Fibroblast of lung (primary cell): ENCODE measurements around the gene NFE2L3. TPM values are rescaled to one million over a fixed set of nuclear protein-coding genes. Genes with fewer than 3 reads are reported as not detected.

ENCODE experiments used
- DNase-seq, 2 donors: peaks; one replicate each; pipeline versions ENCODE4 v3.0.0 to v3.0.0-alpha.2; 2010; ENCODE audit warnings: low read depth in 2 of 2
- H2AFZ ChIP-seq: 2 replicates; pipeline ENCODE4 v1.5.1; 2012; ENCODE audit warnings: low read length, control low read depth, inconsistent platforms
- H3K27ac ChIP-seq: 2 replicates; pipeline ENCODE4 v1.5.1; 2011; ENCODE audit warnings: low read length, control low read depth; ENCODE audit not compliant: insufficient read depth
- H3K27me3 ChIP-seq: 2 replicates; pipeline ENCODE4 v1.5.1; 2011; ENCODE audit warnings: mild to moderate bottlenecking, low read length; ENCODE audit not compliant: control insufficient read depth, insufficient read depth
- H3K36me3 ChIP-seq: 2 replicates; pipeline ENCODE4 v1.5.1; 2011; ENCODE audit warnings: low read length; ENCODE audit not compliant: control insufficient read depth, insufficient read depth
- H3K4me1 ChIP-seq: 2 replicates; pipeline ENCODE4 v1.5.1; 2011; ENCODE audit warnings: low read length; ENCODE audit not compliant: control insufficient read depth, insufficient read depth; ENCODE audit errors: extremely low read depth
- H3K4me2 ChIP-seq: 2 replicates; pipeline ENCODE4 v1.5.1; 2011; ENCODE audit warnings: low read length, control low read depth; ENCODE audit not compliant: insufficient read depth; ENCODE audit errors: extremely low read depth
- H3K4me3 ChIP-seq, 4 experiments: fragments of 200-600 bp in 1 of 4; sonication (generic) in 1 of 4; replicated peaks in 1 of 4; 2 replicates each; pipeline ENCODE4 v1.5.1; 2011 to 2016; ENCODE audit warnings: low read length in 4 of 4, low read depth in 3 of 4, mild to moderate bottlenecking in 3 of 4, control low read depth in 2 of 4, inconsistent platforms in 1 of 4, mixed read lengths in 1 of 4; ENCODE audit not compliant: insufficient read depth in 1 of 4; ENCODE audit errors: control extremely low read depth in 1 of 4
- H3K79me2 ChIP-seq: 2 replicates; pipeline ENCODE4 v1.5.1; 2012; ENCODE audit warnings: mild to moderate bottlenecking, low read length, inconsistent platforms; ENCODE audit not compliant: control insufficient read depth, insufficient read depth
- H3K9ac ChIP-seq: 2 replicates; pipeline ENCODE4 v1.5.1; 2011; ENCODE audit warnings: mild to moderate bottlenecking, low read length, control low read depth; ENCODE audit not compliant: insufficient read depth
- H3K9me3 ChIP-seq: 2 replicates; pipeline ENCODE4 v1.5.1; 2012; ENCODE audit warnings: low read depth, low read length; ENCODE audit not compliant: control insufficient read depth, insufficient read depth
- H4K20me1 ChIP-seq: 2 replicates; pipeline ENCODE4 v1.5.1; 2011; ENCODE audit warnings: low read length; ENCODE audit not compliant: control insufficient read depth, insufficient read depth; ENCODE audit errors: extremely low read depth
- EZH2 ChIP-seq: IDR thresholded peaks from 2 replicates; pipeline ENCODE4 v1.5.1; 2012; ENCODE audit warnings: low read length, control low read depth, mild to moderate bottlenecking; ENCODE audit errors: missing control alignments
- polyA plus RNA-seq, 2 donors: library from polyadenylated mRNA; depleted of rRNA in 1 of 2; stranded (reverse) in 1 of 2; unstranded in 1 of 2; fragments of >200 nt; gene quantifications; 2 replicates each; pipeline ENCODE4 v1.2.1, GENCODE V29; 2011 to 2012; ENCODE audit warnings: missing spikeins in 1 of 2
- total RNA-seq: library from RNA; depleted of rRNA; stranded (reverse); fragments of >200 nt; gene quantifications from 2 replicates; pipeline ENCODE4 v1.2.1, GENCODE V29; 2014
- TF ChIP-seq, protein P1 (sequence below), 2 donors: IDR thresholded peaks in 1 of 2; conservative IDR thresholded peaks in 1 of 2; 1 replicate in 1 of 2; 2 replicates in 1 of 2; pipeline ENCODE4 v1.5.1; 2011 to 2012; ENCODE audit warnings: low read length in 2 of 2, control low read depth in 1 of 2, inconsistent platforms in 1 of 2, low read depth in 1 of 2, mild to moderate bottlenecking in 1 of 2

NFE2L3 gene
- total and polyA plus RNA-seq, 2 donors (not counting 1 experiment from before 2014, with no cell fraction given): 5.3 to 9.1 TPM

DNA sequence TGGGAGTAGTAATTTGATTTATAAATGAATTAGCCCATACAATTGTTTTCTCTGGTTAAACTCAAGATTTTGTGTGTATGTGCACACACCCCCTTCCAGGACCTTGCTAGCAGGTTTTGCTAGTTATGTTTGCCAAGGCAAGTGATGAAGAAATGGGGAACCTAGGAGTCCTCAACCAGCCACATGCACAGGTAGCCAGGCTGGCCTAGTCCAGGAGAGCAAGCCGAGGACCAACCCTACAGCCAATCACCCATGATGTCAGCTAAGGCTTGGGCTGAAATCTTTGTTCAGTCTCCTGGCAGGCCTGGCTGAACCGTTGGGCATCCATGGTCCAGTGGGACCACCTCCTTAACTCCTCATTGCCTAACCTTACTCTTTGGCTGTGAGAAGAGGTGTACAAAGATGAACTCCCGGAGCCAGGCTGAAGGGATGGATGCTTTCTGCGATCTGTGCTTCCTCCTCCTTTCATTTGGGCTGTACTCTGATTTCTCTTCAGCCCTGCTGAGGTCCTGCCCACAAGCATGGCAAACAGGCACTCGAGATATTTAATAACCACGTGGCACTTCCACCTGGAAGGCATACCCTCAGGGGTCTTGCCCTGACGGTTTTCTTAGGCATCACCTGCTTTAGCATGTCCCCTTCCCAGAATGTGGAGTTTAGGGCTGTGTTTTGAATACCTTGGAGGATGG, 26.4 kb downstream of the NFE2L3 start:
- no peak overlapping the region for H3K4me2 ChIP-seq
- no peaks in the 10 kb centered on the region for H3K9me3 ChIP-seq
- no peaks in the 10 kb centered on the region for H3K4me1 ChIP-seq
- TF ChIP-seq, protein P1, sequence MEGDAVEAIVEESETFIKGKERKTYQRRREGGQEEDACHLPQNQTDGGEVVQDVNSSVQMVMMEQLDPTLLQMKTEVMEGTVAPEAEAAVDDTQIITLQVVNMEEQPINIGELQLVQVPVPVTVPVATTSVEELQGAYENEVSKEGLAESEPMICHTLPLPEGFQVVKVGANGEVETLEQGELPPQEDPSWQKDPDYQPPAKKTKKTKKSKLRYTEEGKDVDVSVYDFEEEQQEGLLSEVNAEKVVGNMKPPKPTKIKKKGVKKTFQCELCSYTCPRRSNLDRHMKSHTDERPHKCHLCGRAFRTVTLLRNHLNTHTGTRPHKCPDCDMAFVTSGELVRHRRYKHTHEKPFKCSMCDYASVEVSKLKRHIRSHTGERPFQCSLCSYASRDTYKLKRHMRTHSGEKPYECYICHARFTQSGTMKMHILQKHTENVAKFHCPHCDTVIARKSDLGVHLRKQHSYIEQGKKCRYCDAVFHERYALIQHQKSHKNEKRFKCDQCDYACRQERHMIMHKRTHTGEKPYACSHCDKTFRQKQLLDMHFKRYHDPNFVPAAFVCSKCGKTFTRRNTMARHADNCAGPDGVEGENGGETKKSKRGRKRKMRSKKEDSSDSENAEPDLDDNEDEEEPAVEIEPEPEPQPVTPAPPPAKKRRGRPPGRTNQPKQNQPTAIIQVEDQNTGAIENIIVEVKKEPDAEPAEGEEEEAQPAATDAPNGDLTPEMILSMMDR (conservative IDR thresholded peaks at IDR 0.05 in 1 of 2, IDR thresholded peaks at IDR 0.05 in 1 of 2; ENCODE audit: low read depth in 1 of 2, low read length in 2 of 2): no peak
- TF ChIP-seq EZH2: no peak
- H4K20me1 ChIP-seq: no peaks in the 10 kb centered on the region
- H3K27me3 ChIP-seq: no peaks in the 10 kb centered on the region
- H3K27ac ChIP-seq: no peak overlapping the region
- no peaks in the 10 kb centered on the region for H3K36me3 ChIP-seq
- H2AFZ ChIP-seq: no peak overlapping the region
- no peaks in the 10 kb centered on the region for H3K79me2 ChIP-seq
- no peak for DNase-seq
- H3K4me3 ChIP-seq: no peak overlapping the region
- no peak overlapping the region for H3K9ac ChIP-seq

DNA sequence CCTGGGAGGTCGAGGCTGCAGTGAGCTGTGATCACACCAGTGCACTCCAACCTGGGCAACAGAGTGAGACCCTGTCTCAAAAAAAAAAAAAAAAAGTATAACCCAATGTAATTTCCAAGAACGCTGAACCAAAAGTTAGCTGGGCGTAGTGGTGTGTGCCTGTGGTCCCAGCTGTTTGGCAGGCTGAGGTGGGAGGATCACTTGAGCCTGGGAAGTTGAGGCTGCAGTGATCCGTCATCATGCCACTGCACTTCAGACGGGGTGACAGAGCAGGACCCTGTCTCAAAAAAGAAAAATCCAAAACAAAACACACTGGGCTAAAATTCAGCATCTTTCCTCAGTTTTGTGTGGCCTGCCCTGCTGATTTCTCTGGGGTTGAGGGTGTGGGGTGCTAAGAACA, 27.4 kb downstream of the NFE2L3 start:
- no peaks in the 10 kb centered on the region for H3K4me1 ChIP-seq
- H3K27ac ChIP-seq: no peak overlapping the region
- no peak for DNase-seq
- no peaks in the 10 kb centered on the region for H3K27me3 ChIP-seq
- H3K4me2 ChIP-seq: no peak overlapping the region
- no peaks in the 10 kb centered on the region for H4K20me1 ChIP-seq
- H3K9me3 ChIP-seq: no peaks in the 10 kb centered on the region
- no peaks in the 10 kb centered on the region for H3K79me2 ChIP-seq
- H3K9ac ChIP-seq: no peak overlapping the region
- no peak for TF ChIP-seq EZH2
- TF ChIP-seq, protein P1 (conservative IDR thresholded peaks at IDR 0.05 in 1 of 2, IDR thresholded peaks at IDR 0.05 in 1 of 2; ENCODE audit: low read depth in 1 of 2, low read length in 2 of 2): no peak
- no peak overlapping the region for H2AFZ ChIP-seq
- H3K4me3 ChIP-seq: no peak overlapping the region
- H3K36me3 ChIP-seq: no peaks in the 10 kb centered on the region

DNA sequence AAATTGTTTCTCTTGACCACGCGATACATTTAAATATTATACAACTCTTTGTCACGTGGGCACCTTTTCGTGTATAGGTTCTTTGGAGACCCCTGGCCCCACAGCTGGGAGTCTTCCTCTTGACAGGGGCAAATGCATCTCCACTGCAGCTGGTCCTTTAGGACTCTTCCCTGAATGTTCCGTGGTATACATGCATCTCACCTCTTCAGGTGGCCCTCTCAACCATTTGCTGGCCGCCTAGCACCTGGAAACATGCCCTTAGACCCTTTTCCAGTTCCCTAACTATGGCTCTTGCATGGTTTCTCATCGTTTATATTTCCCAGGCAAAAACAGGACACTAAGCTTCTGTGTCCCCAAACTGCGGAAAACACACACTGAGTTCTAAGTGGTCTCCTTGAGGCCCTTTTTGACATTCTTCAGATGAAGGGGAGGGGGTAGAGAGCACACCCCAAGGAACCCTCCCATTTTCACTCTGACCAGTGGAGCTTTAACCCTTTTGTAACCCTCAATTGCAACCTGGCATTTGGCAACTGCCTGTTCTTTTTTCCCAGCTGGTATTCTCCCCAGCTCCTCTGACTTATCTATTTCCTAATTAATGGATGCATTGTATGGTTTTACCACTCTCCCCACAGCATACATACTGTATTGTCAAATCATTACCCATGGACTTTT, 28.0 kb downstream of the NFE2L3 start:
- no peaks in the 10 kb centered on the region for H3K27me3 ChIP-seq
- H3K79me2 ChIP-seq: no peaks in the 10 kb centered on the region
- no peaks in the 10 kb centered on the region for H4K20me1 ChIP-seq
- no peak overlapping the region for H3K27ac ChIP-seq
- H2AFZ ChIP-seq: no peak overlapping the region
- no peak overlapping the region for H3K9ac ChIP-seq
- DNase-seq: no peak
- no peaks in the 10 kb centered on the region for H3K4me1 ChIP-seq
- H3K9me3 ChIP-seq: no peaks in the 10 kb centered on the region
- H3K4me3 ChIP-seq: no peak overlapping the region
- no peak for TF ChIP-seq EZH2
- TF ChIP-seq, protein P1 (conservative IDR thresholded peaks at IDR 0.05 in 1 of 2, IDR thresholded peaks at IDR 0.05 in 1 of 2; ENCODE audit: low read depth in 1 of 2, low read length in 2 of 2): no peak
- no peaks in the 10 kb centered on the region for H3K36me3 ChIP-seq
- H3K4me2 ChIP-seq: no peak overlapping the region
